Gastrocnemius medialis (tissue), 4 donors: Measurements from ENCODE around the gene AGA.

ENCODE experiments used
- CTCF ChIP-seq, 5 experiments: fragments of 450-650 bp in 3 of 5; fragments of 200-600 bp in 2 of 5; sonication (generic) in 2 of 5; IDR thresholded peaks in 4 of 5; conservative IDR thresholded peaks in 1 of 5; 1 replicate in 4 of 5; 2 replicates in 1 of 5; pipeline ENCODE4 v1.5.1; 2016 to 2019; ENCODE audit warnings: antibody characterized with exemption in 5 of 5, mild to moderate bottlenecking in 3 of 5, moderate library complexity in 3 of 5
- POLR2A ChIP-seq, 2 donors: fragments of 450-650 bp; IDR thresholded peaks; one replicate each; pipeline ENCODE4 v1.6.1; 2017; ENCODE audit warnings: antibody characterized with exemption in 2 of 2, mild to moderate bottlenecking in 2 of 2, moderate library complexity in 2 of 2

GRCh38 chr4:177480795-177481194 is 38.6 kb upstream of the AGA start:
- TF ChIP-seq CTCF (IDR thresholded peaks at IDR 0.05 in 4 of 5, conservative IDR thresholded peaks at IDR 0.05 in 1 of 5): no peak
- TF ChIP-seq POLR2A (IDR thresholded peaks at IDR 0.05): no peak
